ENCODE data around the gene SLF2. TPM values are rescaled to one million over a fixed set of nuclear protein-coding genes. Genes with fewer than 3 reads are reported as not detected.

The SLF2 gene
- total and polyA plus RNA-seq, 9 of the 15 experiments (the other 6 are each of a cell fraction or from before 2014, with no cell fraction given): 1.7 to 18.4 (median 7.8) TPM

DNA sequence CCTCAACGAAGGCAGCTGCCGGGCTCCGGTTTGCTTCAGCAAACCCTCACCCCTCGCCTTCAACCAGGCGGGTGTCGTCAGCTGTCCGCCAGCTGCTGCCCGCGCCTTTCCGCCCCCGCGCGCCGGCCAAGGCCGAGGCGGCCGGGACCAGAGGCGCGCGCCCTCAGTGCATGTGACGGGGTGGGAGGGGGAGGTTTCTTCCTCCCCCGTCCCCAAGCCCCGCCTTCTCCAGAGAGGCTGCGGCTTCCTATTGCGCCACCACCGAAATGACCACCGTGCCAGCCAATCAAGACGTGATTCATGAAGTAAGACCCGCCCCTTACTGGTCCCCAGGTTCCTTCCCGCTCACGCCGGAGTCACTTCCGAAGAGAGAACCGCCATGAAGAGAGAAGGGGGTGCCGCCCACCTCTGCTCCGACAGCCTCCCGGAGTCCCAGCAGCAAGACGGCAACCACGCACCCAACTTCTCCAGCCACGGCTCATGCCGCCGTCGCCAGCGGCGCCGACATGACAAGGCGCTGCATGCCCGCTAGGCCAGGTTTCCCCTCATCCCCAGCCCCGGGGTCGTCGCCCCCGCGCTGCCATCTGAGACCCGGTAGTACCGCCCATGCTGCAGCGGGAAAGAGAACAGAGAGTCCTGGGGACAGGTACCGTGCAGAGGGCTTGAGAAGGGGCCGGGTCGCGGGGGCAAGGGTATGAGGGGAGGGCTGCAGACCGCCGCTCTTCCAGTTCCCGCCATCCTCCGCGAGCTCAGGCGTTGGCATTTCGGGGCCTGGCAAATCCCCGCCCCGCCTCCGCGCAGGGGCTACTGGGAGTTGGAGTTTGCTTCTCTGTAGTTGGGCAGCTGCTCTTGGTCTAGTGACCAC lies at the start of gene SLF2 (continued):
- TF ChIP-seq, protein P1, sequence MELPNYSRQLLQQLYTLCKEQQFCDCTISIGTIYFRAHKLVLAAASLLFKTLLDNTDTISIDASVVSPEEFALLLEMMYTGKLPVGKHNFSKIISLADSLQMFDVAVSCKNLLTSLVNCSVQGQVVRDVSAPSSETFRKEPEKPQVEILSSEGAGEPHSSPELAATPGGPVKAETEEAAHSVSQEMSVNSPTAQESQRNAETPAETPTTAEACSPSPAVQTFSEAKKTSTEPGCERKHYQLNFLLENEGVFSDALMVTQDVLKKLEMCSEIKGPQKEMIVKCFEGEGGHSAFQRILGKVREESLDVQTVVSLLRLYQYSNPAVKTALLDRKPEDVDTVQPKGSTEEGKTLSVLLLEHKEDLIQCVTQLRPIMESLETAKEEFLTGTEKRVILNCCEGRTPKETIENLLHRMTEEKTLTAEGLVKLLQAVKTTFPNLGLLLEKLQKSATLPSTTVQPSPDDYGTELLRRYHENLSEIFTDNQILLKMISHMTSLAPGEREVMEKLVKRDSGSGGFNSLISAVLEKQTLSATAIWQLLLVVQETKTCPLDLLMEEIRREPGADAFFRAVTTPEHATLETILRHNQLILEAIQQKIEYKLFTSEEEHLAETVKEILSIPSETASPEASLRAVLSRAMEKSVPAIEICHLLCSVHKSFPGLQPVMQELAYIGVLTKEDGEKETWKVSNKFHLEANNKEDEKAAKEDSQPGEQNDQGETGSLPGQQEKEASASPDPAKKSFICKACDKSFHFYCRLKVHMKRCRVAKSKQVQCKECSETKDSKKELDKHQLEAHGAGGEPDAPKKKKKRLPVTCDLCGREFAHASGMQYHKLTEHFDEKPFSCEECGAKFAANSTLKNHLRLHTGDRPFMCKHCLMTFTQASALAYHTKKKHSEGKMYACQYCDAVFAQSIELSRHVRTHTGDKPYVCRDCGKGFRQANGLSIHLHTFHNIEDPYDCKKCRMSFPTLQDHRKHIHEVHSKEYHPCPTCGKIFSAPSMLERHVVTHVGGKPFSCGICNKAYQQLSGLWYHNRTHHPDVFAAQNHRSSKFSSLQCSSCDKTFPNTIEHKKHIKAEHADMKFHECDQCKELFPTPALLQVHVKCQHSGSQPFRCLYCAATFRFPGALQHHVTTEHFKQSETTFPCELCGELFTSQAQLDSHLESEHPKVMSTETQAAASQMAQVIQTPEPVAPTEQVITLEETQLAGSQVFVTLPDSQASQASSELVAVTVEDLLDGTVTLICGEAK (IDR thresholded peaks at IDR 0.05): peak; percentile 59; the same call in 1 of the 2 replicates
- TF ChIP-seq, protein P1 (CRISPR knock-in tag; IDR thresholded peaks at IDR 0.05): no peak
- peak in 1 of 2 experiments; percentile 28; a peak in 1 of 3 replicates for TF ChIP-seq CBX3 (IDR thresholded peaks at IDR 0.05; ENCODE audit: borderline replicate concordance in 1 of 2, low read length in 2 of 2)
- no peak for TF ChIP-seq ZBTB43 (CRISPR knock-in tag; IDR thresholded peaks at IDR 0.05)
- no peak for TF ChIP-seq ZNF146 (CRISPR knock-in tag; IDR thresholded peaks at IDR 0.05; ENCODE audit: unreplicated experiment)
- no peak for TF ChIP-seq ZNF431 (CRISPR knock-in tag; IDR thresholded peaks at IDR 0.05)
- no peak for TF ChIP-seq HOMEZ (CRISPR knock-in tag; IDR thresholded peaks at IDR 0.05)
- TF ChIP-seq FOXP1 (CRISPR knock-in tag; IDR thresholded peaks at IDR 0.05): no peak
- no peak for TF ChIP-seq FOXO4 (CRISPR knock-in tag; IDR thresholded peaks at IDR 0.05)
- TF ChIP-seq ZBTB5 (IDR thresholded peaks at IDR 0.05): no peak
